HepG2 (cell line): ENCODE results near the gene NEUROD4. TPM values are rescaled to one million over a fixed set of nuclear protein-coding genes. Genes with fewer than 3 reads are reported as not detected.

Source experiments
- ATAC-seq: fragments of 200-7000 bp; cut with Tn5 transposase; 3 replicates; pipeline ENCODE4 v1.9.1; 2020; ENCODE audit warnings: mild to moderate bottlenecking, moderate library complexity
- BruUV-seq: library from RNA; stranded (reverse); fragments of 400-500 nt; replicated peaks from 2 replicates; lab custom pipeline; 2021; lab: Mats Ljungman, UMichigan
- CTCF ChIA-PET: fragments of 300-600 bp; formaldehyde crosslinking; extraction: SDS; loops from one replicate; lab custom pipeline; 2021; ENCODE audit warnings: low total read pairs, inconsistent platforms, low intra/inter-chr PET ratio; lab: Yijun Ruan, JAX
- POLR2A ChIA-PET: fragments of 350-600 bp; sonication (Branson Sonifier 250); formaldehyde crosslinking; loops from one replicate; lab custom pipeline; 2020; ENCODE audit warnings: antibody characterized with exemption, inconsistent platforms; lab: Yijun Ruan, JAX
- DNase-seq: peaks from one replicate; pipeline ENCODE4 v3.0.0-alpha.2; 2015; ENCODE audit warnings: low spot score
- FAIRE-seq: peaks from 3 replicates; lab custom pipeline; 2011; peaks lifted over from hg19 to GRCh38; lab: Jason Lieb, UNC
- H2AFZ ChIP-seq: one replicate; pipeline ENCODE4 v1.6.1; 2011; ENCODE audit warnings: low read length, inconsistent platforms
- H3K27ac ChIP-seq: fragments of 300-600 bp; 3 replicates; pipeline ENCODE4 v1.8.0; 2011; ENCODE audit warnings: mixed run types, mild to moderate bottlenecking, mixed read lengths, low read length, inconsistent platforms; ENCODE audit not compliant: insufficient read depth; ENCODE audit errors: extremely low read length
- H3K27me3 ChIP-seq, 2 experiments: fragments of 200-600 bp in 1 of 2; 2 replicates in 1 of 2; 3 replicates in 1 of 2; pipeline versions ENCODE4 v1.6.0 to v1.8.0; 2011; ENCODE audit warnings: low read length in 2 of 2, mild to moderate bottlenecking in 2 of 2, moderate library complexity in 2 of 2, inconsistent platforms in 1 of 2; ENCODE audit not compliant: insufficient read depth in 2 of 2, control insufficient read depth in 1 of 2
- H3K36me3 ChIP-seq, 2 experiments: fragments of 200-600 bp in 1 of 2; replicated peaks in 1 of 2; 2 replicates in 1 of 2; 3 replicates in 1 of 2; pipeline versions ENCODE4 v1.5.1 to v1.8.0; 2011; ENCODE audit warnings: low read length in 2 of 2, inconsistent platforms in 1 of 2; ENCODE audit not compliant: insufficient read depth in 2 of 2, control insufficient read depth in 1 of 2
- H3K4me1 ChIP-seq: 2 replicates; pipeline ENCODE4 v1.5.1; 2012; ENCODE audit warnings: low read length, inconsistent platforms; ENCODE audit not compliant: insufficient read depth
- H3K4me2 ChIP-seq: 2 replicates; pipeline ENCODE4 v1.6.0; 2011; ENCODE audit warnings: low read depth, low read length, inconsistent platforms
- H3K4me3 ChIP-seq, 3 experiments: fragments of 200-600 bp in 1 of 3; sonication (generic), shearing (Covaris generic) in 1 of 3; replicated peaks in 1 of 3; 2 replicates each; pipeline ENCODE4 v1.5.1; 2011 to 2016; ENCODE audit warnings: low read length in 3 of 3, inconsistent platforms in 2 of 3, low read depth in 2 of 3, mild to moderate bottlenecking in 2 of 3, control low read depth in 1 of 3, mixed read lengths in 1 of 3; ENCODE audit not compliant: insufficient read depth in 1 of 3
- H3K79me2 ChIP-seq: one replicate; pipeline ENCODE4 v1.6.1; 2011; ENCODE audit warnings: low read length, inconsistent platforms; ENCODE audit not compliant: insufficient read depth
- H3K9ac ChIP-seq: 2 replicates; pipeline ENCODE4 v1.6.0; 2011; ENCODE audit warnings: mild to moderate bottlenecking, low read depth, low read length, inconsistent platforms; ENCODE audit not compliant: insufficient read depth
- H3K9me3 ChIP-seq: 2 replicates; pipeline ENCODE4 v1.5.1; 2012; ENCODE audit warnings: mild to moderate bottlenecking, low read length
- H4K20me1 ChIP-seq: 2 replicates; pipeline ENCODE4 v1.6.0; 2011; ENCODE audit warnings: inconsistent platforms, mild to moderate bottlenecking, low read length, moderate library complexity; ENCODE audit not compliant: insufficient read depth
- CREM ChIP-seq, 2 experiments: sonication (generic) in 1 of 2; formaldehyde crosslinking in 1 of 2; IDR thresholded peaks; 2 replicates each; pipeline versions ENCODE4 v1.4.0 to v1.6.1; 2016 to 2020; ENCODE audit warnings: antibody characterized with exemption in 1 of 2, mild to moderate bottlenecking in 1 of 2, missing genetic modification reagents in 1 of 2
- FOXP4 ChIP-seq: sonication (generic); formaldehyde crosslinking; IDR thresholded peaks from 2 replicates; pipeline ENCODE4 v1.4.0; 2020; ENCODE audit warnings: missing genetic modification reagents
- KDM3A ChIP-seq: IDR thresholded peaks from 2 replicates; pipeline ENCODE4 v1.6.1; 2018; ENCODE audit warnings: low read depth, missing compliant biosample characterization
- TERF1 ChIP-seq: sonication (generic); formaldehyde crosslinking; IDR thresholded peaks from 2 replicates; pipeline ENCODE4 v1.8.0; 2022; ENCODE audit warnings: mild to moderate bottlenecking, missing genetic modification reagents, moderate library complexity
- ZNF20 ChIP-seq: sonication (generic); formaldehyde crosslinking; IDR thresholded peaks from 2 replicates; pipeline ENCODE4 v1.4.0; 2020; ENCODE audit warnings: mild to moderate bottlenecking, moderate library complexity, missing genetic modification reagents
- ZNF234 ChIP-seq: sonication (generic); formaldehyde crosslinking; conservative IDR thresholded peaks from 2 replicates; pipeline ENCODE4 v1.5.1; 2020; ENCODE audit warnings: mild to moderate bottlenecking, missing genetic modification reagents
- WGBS: methylation state at CpG from one replicate; pipeline ENCODE4 v1.1.6; 2017; ENCODE audit warnings: low lambda C conversion rate; 5-methylcytosine and 5-hydroxymethylcytosine counted together
- in situ Hi-C: cut with HindIII; loops from 2 replicates; pipeline ENCODE4 v1.10.0; 2017; ENCODE audit warnings: low pct_unique_long_range_greater_than_20kb; ENCODE audit not compliant: extremely low pct_ligation_motif_present
- intact Hi-C: fragments of 100-400 bp; cut with micrococcal nuclease; formaldehyde crosslinking; loops from one replicate; pipeline ENCODE4 v1.10.0; 2022; ENCODE audit not compliant: unreplicated experiment
- polyA plus RNA-seq, 8 experiments: library from polyadenylated mRNA; depleted of rRNA in 3 of 8; stranded (reverse) in 7 of 8; unstranded in 1 of 8; fragments of >200 nt; fragmentation: Illumina TruSeq in 4 of 8; extraction: Trizol in 4 of 8; gene quantifications; 2 replicates each; pipeline versions ENCODE4 v1.2.1 to v1.2.3, GENCODE V29; 2011 to 2016; ENCODE audit warnings: low read depth in 4 of 8, missing spikeins in 1 of 8, mixed read lengths in 1 of 8; ENCODE audit not compliant: insufficient read depth in 1 of 8
- total RNA-seq, 5 experiments: library from RNA; depleted of rRNA; stranded (reverse); fragments of >200 nt; fragmentation: Illumina TruSeq; extraction: Trizol; gene quantifications; 2 replicates each; pipeline ENCODE4 v1.2.3, GENCODE V29; 2016; ENCODE audit warnings: low read depth in 1 of 5

NEUROD4 gene
- total and polyA plus RNA-seq, 2 of the 13 experiments (the other 11 are each of a cell fraction or from before 2014, with no cell fraction given) = not detected

DNA sequence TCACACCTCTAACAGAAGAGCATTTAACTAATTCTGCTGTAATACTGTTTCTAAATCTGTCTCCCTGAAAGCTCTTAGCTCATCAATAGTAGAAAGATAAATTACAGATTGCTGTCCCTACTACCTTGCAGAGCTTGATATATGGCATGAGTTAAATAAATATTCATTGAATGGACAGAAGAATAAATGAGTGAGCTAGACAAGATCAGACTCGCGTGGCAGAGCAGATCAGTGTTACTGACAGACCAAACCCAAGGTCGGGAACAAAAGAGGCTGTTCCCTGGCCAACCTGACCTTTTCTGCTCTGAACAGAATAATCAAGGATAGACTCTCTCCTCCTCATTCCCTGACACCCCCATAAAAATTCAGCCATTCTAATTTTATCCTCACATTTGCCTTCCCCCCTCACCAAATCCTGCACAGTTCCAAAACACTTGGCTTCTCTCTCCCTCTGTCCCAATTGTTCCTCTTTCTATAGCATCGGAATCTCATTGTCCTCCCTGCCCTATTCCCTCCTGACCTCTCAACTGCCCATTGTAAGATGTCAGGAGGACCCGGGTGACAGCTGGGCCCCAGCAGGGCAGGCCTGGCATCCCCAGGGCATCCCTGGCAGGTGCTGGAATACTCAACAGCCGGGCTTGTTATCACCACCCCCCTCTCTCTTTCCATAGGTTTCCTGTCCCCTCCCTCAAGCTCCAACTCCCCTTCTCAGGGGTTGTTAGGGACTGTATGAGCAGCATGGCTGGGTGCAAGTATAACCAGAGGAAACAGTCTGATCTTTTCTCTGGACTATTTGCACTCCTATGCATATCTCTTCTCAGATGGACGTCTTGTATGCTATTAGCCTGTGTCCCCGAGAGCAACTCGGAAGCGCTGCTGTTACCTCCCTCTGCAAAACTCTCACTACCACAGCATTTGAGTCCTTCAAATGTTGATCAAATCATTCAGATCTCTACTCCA lies 19.9 kb downstream of the NEUROD4 start:
- in situ Hi-C loops = no loop called here
- CTCF ChIA-PET = no interaction called here
- no peak for DNase-seq

More for the DNA sequence above, 19.9 kb downstream of the NEUROD4 start:
- H3K4me1 ChIP-seq = no peaks in the 10 kb centered on the region
- H3K9me3 ChIP-seq = no peaks in the 10 kb centered on the region
- H3K36me3 ChIP-seq = no peaks in the 10 kb centered on the region
- no peak overlapping the region for H3K4me3 ChIP-seq
- H3K4me2 ChIP-seq = no peak overlapping the region
- no TSS peak for BruUV-seq
- H3K27me3 ChIP-seq = peaks cover 1 to 15% of the 10 kb centered on the region in 2 experiments; a peak in 2 of 5 replicates
- no peaks in the 10 kb centered on the region for H4K20me1 ChIP-seq
- FAIRE-seq = no peak
- H3K27ac ChIP-seq = no peak overlapping the region
- WGBS = 2% methylated on average over 10 of the region's 10 CpGs
- TF ChIP-seq KDM3A (no peak), TERF1 (no peak), FOXP4 (CRISPR knock-in tag) (no peak), ZNF20 (CRISPR knock-in tag) (no peak), CREM (IDR thresholded peaks at IDR 0.05) (no peak), CREM (CRISPR knock-in tag; IDR thresholded peaks at IDR 0.05) (no peak), ZNF234 (CRISPR knock-in tag) (no peak)
- no peak overlapping the region for H3K9ac ChIP-seq
- POLR2A ChIA-PET = no interaction called here
- no peaks in the 10 kb centered on the region for H3K79me2 ChIP-seq
- H2AFZ ChIP-seq = no peak overlapping the region
- no peak for ATAC-seq
- intact Hi-C loops = no loop called here
